Measurements from ENCODE around the gene RWDD3. TPM values are rescaled to one million over a fixed set of nuclear protein-coding genes. Genes with fewer than 3 reads are reported as not detected.

The RWDD3 gene
- total and polyA plus RNA-seq, 2 of the 13 experiments (the other 11 are each of a cell fraction or from before 2014, with no cell fraction given), result 18.3 to 21.2 TPM

GRCh38 chr1:95263450-95263849 is 29.4 kb downstream of the RWDD3 start:
- Histone ChIP-seq H3K36me3 (replicated peaks in 1 of 2; ENCODE audit: control insufficient read depth in 1 of 2, insufficient read depth in 2 of 2, low read length in 2 of 2) (no peaks in the 10 kb centered on the region), H3K9me3 (ENCODE audit: low read length) (no peaks in the 10 kb centered on the region), H3K27me3 (ENCODE audit: control insufficient read depth in 1 of 2, insufficient read depth in 2 of 2, low read length in 2 of 2) (no peaks in the 10 kb centered on the region), H3K27ac (ENCODE audit: extremely low read length, insufficient read depth, low read length) (no peak overlapping the region), H3K4me2 (ENCODE audit: low read depth, low read length) (no peak overlapping the region), H3K79me2 (ENCODE audit: insufficient read depth, low read length) (no peaks in the 10 kb centered on the region), H3K9ac (ENCODE audit: insufficient read depth, low read depth, low read length) (no peak overlapping the region), H2AFZ (ENCODE audit: low read length) (no peak overlapping the region), H4K20me1 (ENCODE audit: insufficient read depth, low read length) (no peaks in the 10 kb centered on the region), H3K4me3 (replicated peaks in 1 of 3; ENCODE audit: insufficient read depth in 1 of 3, low read depth in 2 of 3, low read length in 3 of 3) (no peak overlapping the region), H3K4me1 (ENCODE audit: insufficient read depth, low read length) (no peaks in the 10 kb centered on the region)
- 62% methylated on average over 5 of the region's 5 CpGs for WGBS (ENCODE audit: low lambda C conversion rate)
- TF ChIP-seq, protein P1, sequence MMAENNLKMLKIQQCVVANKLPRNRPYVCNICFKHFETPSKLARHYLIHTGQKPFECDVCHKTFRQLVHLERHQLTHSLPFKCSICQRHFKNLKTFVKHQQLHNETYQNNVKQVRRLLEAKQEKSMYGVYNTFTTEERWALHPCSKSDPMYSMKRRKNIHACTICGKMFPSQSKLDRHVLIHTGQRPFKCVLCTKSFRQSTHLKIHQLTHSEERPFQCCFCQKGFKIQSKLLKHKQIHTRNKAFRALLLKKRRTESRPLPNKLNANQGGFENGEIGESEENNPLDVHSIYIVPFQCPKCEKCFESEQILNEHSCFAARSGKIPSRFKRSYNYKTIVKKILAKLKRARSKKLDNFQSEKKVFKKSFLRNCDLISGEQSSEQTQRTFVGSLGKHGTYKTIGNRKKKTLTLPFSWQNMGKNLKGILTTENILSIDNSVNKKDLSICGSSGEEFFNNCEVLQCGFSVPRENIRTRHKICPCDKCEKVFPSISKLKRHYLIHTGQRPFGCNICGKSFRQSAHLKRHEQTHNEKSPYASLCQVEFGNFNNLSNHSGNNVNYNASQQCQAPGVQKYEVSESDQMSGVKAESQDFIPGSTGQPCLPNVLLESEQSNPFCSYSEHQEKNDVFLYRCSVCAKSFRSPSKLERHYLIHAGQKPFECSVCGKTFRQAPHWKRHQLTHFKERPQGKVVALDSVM (CRISPR knock-in tag; IDR thresholded peaks at IDR 0.05), result no peak
- TF ChIP-seq NFRKB (IDR thresholded peaks at IDR 0.05), result no peak
- TF ChIP-seq ZNF598 (CRISPR knock-in tag; IDR thresholded peaks at IDR 0.05; ENCODE audit: borderline replicate concordance), result no peak
- no peak for TF ChIP-seq PAWR (CRISPR knock-in tag; IDR thresholded peaks at IDR 0.05; ENCODE audit: borderline replicate concordance)
- no peak for TF ChIP-seq ZNF879 (CRISPR knock-in tag; IDR thresholded peaks at IDR 0.05)
- no peak for TF ChIP-seq TFDP2 (CRISPR knock-in tag; IDR thresholded peaks at IDR 0.05)
- CTCF ChIA-PET (ENCODE audit: low intra/inter-chr PET ratio, low total read pairs), result no interaction called here
- no TSS peak for BruUV-seq (replicated peaks)
- no peak for ATAC-seq
- intact Hi-C loops (cut with micrococcal nuclease; ENCODE audit: unreplicated experiment) (no loop called here), in situ Hi-C loops (cut with HindIII; ENCODE audit: extremely low pct_ligation_motif_present, low pct_unique_long_range_greater_than_20kb) (no loop called here)
- DNase-seq (ENCODE audit: low spot score), result no peak
- no peak for FAIRE-seq
- POLR2A ChIA-PET, result no interaction called here

GRCh38 chr1:95265106-95265505 is 31.1 kb downstream of the RWDD3 start:
- no peak for FAIRE-seq
- Histone ChIP-seq H3K9me3 (ENCODE audit: low read length) (no peaks in the 10 kb centered on the region), H3K4me1 (ENCODE audit: insufficient read depth, low read length) (no peaks in the 10 kb centered on the region), H3K4me2 (ENCODE audit: low read depth, low read length) (no peak overlapping the region), H3K79me2 (ENCODE audit: insufficient read depth, low read length) (no peaks in the 10 kb centered on the region), H3K27me3 (ENCODE audit: control insufficient read depth in 1 of 2, insufficient read depth in 2 of 2, low read length in 2 of 2) (no peaks in the 10 kb centered on the region), H3K9ac (ENCODE audit: insufficient read depth, low read depth, low read length) (no peak overlapping the region), H3K36me3 (replicated peaks in 1 of 2; ENCODE audit: control insufficient read depth in 1 of 2, insufficient read depth in 2 of 2, low read length in 2 of 2) (no peaks in the 10 kb centered on the region), H4K20me1 (ENCODE audit: insufficient read depth, low read length) (no peaks in the 10 kb centered on the region), H3K27ac (ENCODE audit: extremely low read length, insufficient read depth, low read length) (no peak overlapping the region), H3K4me3 (replicated peaks in 1 of 3; ENCODE audit: insufficient read depth in 1 of 3, low read depth in 2 of 3, low read length in 3 of 3) (no peak overlapping the region), H2AFZ (ENCODE audit: low read length) (no peak overlapping the region)
- intact Hi-C loops (cut with micrococcal nuclease; ENCODE audit: unreplicated experiment), result no loop called here
- in situ Hi-C loops (cut with HindIII; ENCODE audit: extremely low pct_ligation_motif_present, low pct_unique_long_range_greater_than_20kb), result no loop called here
- CTCF ChIA-PET (ENCODE audit: low intra/inter-chr PET ratio, low total read pairs), result no interaction called here
- no peak for DNase-seq (ENCODE audit: low spot score)
- ATAC-seq, result no peak
- 25% methylated on average over 2 of the region's 2 CpGs for WGBS (ENCODE audit: low lambda C conversion rate)
- POLR2A ChIA-PET, result no interaction called here
- BruUV-seq (replicated peaks), result no TSS peak
- TF ChIP-seq BRD4 (CRISPR knock-in tag; IDR thresholded peaks at IDR 0.05) (no peak), ZNF556 (CRISPR knock-in tag; IDR thresholded peaks at IDR 0.05; ENCODE audit: borderline replicate concordance) (no peak), MAFF (IDR thresholded peaks at IDR 0.05; ENCODE audit: low read depth, low read length) (no peak), REPIN1 (CRISPR knock-in tag; IDR thresholded peaks at IDR 0.05; ENCODE audit: borderline replicate concordance, low read depth) (no peak)
- TF ChIP-seq, protein P2, sequence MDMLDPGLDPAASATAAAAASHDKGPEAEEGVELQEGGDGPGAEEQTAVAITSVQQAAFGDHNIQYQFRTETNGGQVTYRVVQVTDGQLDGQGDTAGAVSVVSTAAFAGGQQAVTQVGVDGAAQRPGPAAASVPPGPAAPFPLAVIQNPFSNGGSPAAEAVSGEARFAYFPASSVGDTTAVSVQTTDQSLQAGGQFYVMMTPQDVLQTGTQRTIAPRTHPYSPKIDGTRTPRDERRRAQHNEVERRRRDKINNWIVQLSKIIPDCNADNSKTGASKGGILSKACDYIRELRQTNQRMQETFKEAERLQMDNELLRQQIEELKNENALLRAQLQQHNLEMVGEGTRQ (IDR thresholded peaks at IDR 0.05; ENCODE audit: low read depth, low read length), result no peak
- TF ChIP-seq, protein P2 (CRISPR knock-in tag; IDR thresholded peaks at IDR 0.05; ENCODE audit: borderline replicate concordance), result no peak
- TF ChIP-seq, protein P3, sequence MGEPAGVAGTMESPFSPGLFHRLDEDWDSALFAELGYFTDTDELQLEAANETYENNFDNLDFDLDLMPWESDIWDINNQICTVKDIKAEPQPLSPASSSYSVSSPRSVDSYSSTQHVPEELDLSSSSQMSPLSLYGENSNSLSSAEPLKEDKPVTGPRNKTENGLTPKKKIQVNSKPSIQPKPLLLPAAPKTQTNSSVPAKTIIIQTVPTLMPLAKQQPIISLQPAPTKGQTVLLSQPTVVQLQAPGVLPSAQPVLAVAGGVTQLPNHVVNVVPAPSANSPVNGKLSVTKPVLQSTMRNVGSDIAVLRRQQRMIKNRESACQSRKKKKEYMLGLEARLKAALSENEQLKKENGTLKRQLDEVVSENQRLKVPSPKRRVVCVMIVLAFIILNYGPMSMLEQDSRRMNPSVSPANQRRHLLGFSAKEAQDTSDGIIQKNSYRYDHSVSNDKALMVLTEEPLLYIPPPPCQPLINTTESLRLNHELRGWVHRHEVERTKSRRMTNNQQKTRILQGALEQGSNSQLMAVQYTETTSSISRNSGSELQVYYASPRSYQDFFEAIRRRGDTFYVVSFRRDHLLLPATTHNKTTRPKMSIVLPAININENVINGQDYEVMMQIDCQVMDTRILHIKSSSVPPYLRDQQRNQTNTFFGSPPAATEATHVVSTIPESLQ (CRISPR knock-in tag; conservative IDR thresholded peaks at IDR 0.05), result no peak

All from HepG2 (cell line).